H1 (cell line): ENCODE data around the gene CEBPB. TPM values are rescaled to one million over a fixed set of nuclear protein-coding genes. Genes with fewer than 3 reads are reported as not detected.

Source experiments
- BACH1 ChIP-seq: IDR thresholded peaks from 2 replicates; pipeline ENCODE4 v1.6.1; 2012; ENCODE audit warnings: low read length, improper control_type of control experiment
- BRCA1 ChIP-seq: IDR thresholded peaks from 2 replicates; pipeline ENCODE4 v1.6.1; 2012; ENCODE audit warnings: low read depth, low read length, improper control_type of control experiment
- CREB1 ChIP-seq: IDR thresholded peaks from 2 replicates; pipeline ENCODE4 v1.6.1; 2012; ENCODE audit warnings: inconsistent platforms
- FOSL1 ChIP-seq: IDR thresholded peaks from 2 replicates; pipeline ENCODE4 v1.6.1; 2011; ENCODE audit warnings: mild to moderate bottlenecking, low read depth, low read length, moderate library complexity; ENCODE audit not compliant: insufficient read depth
- GABPA ChIP-seq: IDR thresholded peaks from 2 replicates; pipeline ENCODE4 v1.6.1; 2011; ENCODE audit warnings: mild to moderate bottlenecking, low read length, moderate library complexity, borderline replicate concordance; ENCODE audit not compliant: insufficient read depth
- HDAC2 ChIP-seq, 2 experiments: fragments of 300-600 bp in 1 of 2; sonication (generic) in 1 of 2; IDR thresholded peaks; 2 replicates each; pipeline ENCODE4 v1.6.1; 2011 to 2012; ENCODE audit warnings: low read depth in 2 of 2, low read length in 2 of 2, mild to moderate bottlenecking in 2 of 2, moderate library complexity in 2 of 2, borderline replicate concordance in 1 of 2, inconsistent platforms in 1 of 2
- KDM4A ChIP-seq: IDR thresholded peaks from one replicate; pipeline ENCODE4 v1.7.1; 2012; ENCODE audit warnings: low read depth, mild to moderate bottlenecking, moderate library complexity, low read length, inconsistent platforms; ENCODE audit not compliant: severe bottlenecking
- MAFK ChIP-seq: IDR thresholded peaks from 2 replicates; pipeline ENCODE4 v1.6.1; 2012; ENCODE audit warnings: low read depth, mild to moderate bottlenecking, improper control_type of control experiment, low read length
- POLR2AphosphoS5 ChIP-seq: IDR thresholded peaks from 2 replicates; pipeline ENCODE4 v1.6.1; 2011; ENCODE audit warnings: low read depth, low read length
- POU5F1 ChIP-seq: IDR thresholded peaks from 2 replicates; pipeline ENCODE4 v1.6.1; 2011; ENCODE audit warnings: low read depth, mild to moderate bottlenecking, low read length, moderate library complexity
- RFX5 ChIP-seq: IDR thresholded peaks from 2 replicates; pipeline ENCODE4 v1.6.1; 2011; ENCODE audit warnings: low read depth, low read length, improper control_type of control experiment, borderline replicate concordance
- SIN3A ChIP-seq, 2 experiments: IDR thresholded peaks in 1 of 2; conservative IDR thresholded peaks in 1 of 2; 2 replicates each; pipeline ENCODE4 v1.6.1; 2011 to 2012; ENCODE audit warnings: low read length in 2 of 2, improper control_type of control experiment in 1 of 2, low read depth in 1 of 2, mild to moderate bottlenecking in 1 of 2
- SIX5 ChIP-seq: IDR thresholded peaks from 2 replicates; pipeline ENCODE4 v1.6.1; 2011; ENCODE audit warnings: mild to moderate bottlenecking, low read depth, low read length
- SP2 ChIP-seq: IDR thresholded peaks from 2 replicates; pipeline ENCODE4 v1.6.1; 2012; ENCODE audit warnings: mild to moderate bottlenecking, low read length, inconsistent platforms
- TCF12 ChIP-seq: IDR thresholded peaks from 2 replicates; pipeline ENCODE4 v1.6.1; 2011; ENCODE audit warnings: low read depth, mild to moderate bottlenecking, low read length
- polyA plus RNA-seq, 7 experiments: library from polyadenylated mRNA; depleted of rRNA in 3 of 7; stranded (reverse) in 5 of 7; unstranded in 2 of 7; fragments of >200 nt in 5 of 7; fragments of 200-250 nt in 2 of 7; gene quantifications; 1 replicate in 5 of 7; 2 replicates in 1 of 7; 4 replicates in 1 of 7; pipeline versions ENCODE4 v1.2.1 to v1.2.3, GENCODE V29; 2011 to 2013; ENCODE audit warnings: missing spikeins in 2 of 7, mixed read lengths in 2 of 7
- total RNA-seq: library from RNA; stranded (reverse); fragmentation: NEBNext Ultra II Directional; extraction: Animal tissue kit (Norgen Biotek cat#: 25700); gene quantifications from 2 replicates; pipeline ENCODE4 v1.2.1, GENCODE V29; 2021

Gene CEBPB
- total and polyA plus RNA-seq, 2 of the 8 experiments (the other 6 are each of a cell fraction or from before 2014, with no cell fraction given), result 7.1 to 24.1 TPM

GRCh38 chr20:50199703-50200102 lies 9.1 kb downstream of the CEBPB start (continued):
- no peak for TF ChIP-seq SIN3A (conservative IDR thresholded peaks at IDR 0.05 in 1 of 2, IDR thresholded peaks at IDR 0.05 in 1 of 2; ENCODE audit: low read depth in 1 of 2, low read length in 2 of 2)
- no peak for TF ChIP-seq SP2
- TF ChIP-seq MAFK, result no peak
- no peak for TF ChIP-seq BACH1
- no peak for TF ChIP-seq SIX5
- no peak for TF ChIP-seq BRCA1
- TF ChIP-seq HDAC2 (IDR thresholded peaks at IDR 0.05; ENCODE audit: borderline replicate concordance in 1 of 2, low read depth in 2 of 2, low read length in 2 of 2), result peak in 1 of 2 experiments; percentile 99; a peak in 2 of 4 replicates
- 0 out of 2 replicates have a peak, but pooled peaks have one; percentile 3 for TF ChIP-seq POU5F1
- no peak for TF ChIP-seq RFX5
- TF ChIP-seq GABPA, result no peak
- no peak for TF ChIP-seq CREB1
- 0 out of 2 replicates have a peak, but pooled peaks have one; percentile 25 for TF ChIP-seq TCF12
- TF ChIP-seq POLR2AphosphoS5, result no peak
- TF ChIP-seq KDM4A, result no peak
- no peak for TF ChIP-seq FOSL1
